Fibroblast of pulmonary artery (primary cell): ENCODE data around the gene MRAP.

Experiments used
- DNase-seq: peaks from one replicate; pipeline ENCODE4 v3.0.0-alpha.2; 2010; ENCODE audit warnings: low read depth
- H3K4me3 ChIP-seq: replicated peaks from 2 replicates; pipeline ENCODE4 v1.5.1; 2011; ENCODE audit warnings: low read depth, mild to moderate bottlenecking, control low read depth, low read length, moderate library complexity
- CTCF ChIP-seq: IDR thresholded peaks from 2 replicates; pipeline ENCODE4 v1.5.1; 2011; ENCODE audit warnings: mild to moderate bottlenecking, control low read depth, low read length, inconsistent platforms; ENCODE audit errors: missing control alignments

Gene MRAP

GRCh38 chr21:32336711-32337110 is 38.1 kb downstream of the MRAP start:
- DNase-seq: peak; percentile 39
- H3K4me3 ChIP-seq: no peak overlapping the region
- TF ChIP-seq CTCF: no peak

DNA sequence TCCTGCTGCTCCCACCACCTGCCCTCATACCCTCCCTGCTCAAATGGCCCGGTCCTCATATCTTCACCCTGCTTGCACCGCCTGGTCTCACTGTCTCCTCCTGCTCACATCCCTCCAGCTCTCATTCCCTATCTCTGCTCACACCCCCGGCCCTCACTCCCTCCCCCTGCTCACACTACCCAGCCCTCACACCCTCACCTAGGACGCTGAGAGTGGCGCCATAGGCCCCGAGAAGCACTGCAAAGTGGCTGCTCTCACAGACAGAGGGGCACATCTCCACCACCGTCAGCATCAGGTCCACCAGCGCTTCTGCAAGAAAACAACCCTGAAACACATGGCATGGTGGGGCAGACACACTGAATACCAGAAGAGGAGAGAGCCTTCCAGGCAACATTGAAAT is 38.6 kb downstream of the MRAP start:
- no peak overlapping the region for H3K4me3 ChIP-seq
- no peak for DNase-seq
- TF ChIP-seq CTCF: no peak

- no peak overlapping the region for H3K4me3 ChIP-seq
- no peak for DNase-seq
Measured at GRCh38 chr21:32338209-32338921, 39.7 kb downstream of the MRAP start.

GRCh38 chr21:32340863-32341848 is 42.5 kb downstream of the MRAP start:
- TF ChIP-seq CTCF: no peak
- H3K4me3 ChIP-seq: no peak overlapping the region
- no peak for DNase-seq

More at GRCh38 chr21:32338209-32338921, 39.7 kb downstream of the MRAP start:
- no peak for TF ChIP-seq CTCF

GRCh38 chr21:32346951-32347350 is 48.3 kb downstream of the MRAP start:
- no peak for DNase-seq
- no peak overlapping the region for H3K4me3 ChIP-seq
- TF ChIP-seq CTCF: no peak

GRCh38 chr21:32347351-32347750 is 48.7 kb downstream of the MRAP start:
- TF ChIP-seq CTCF: no peak
- no peak for DNase-seq
- H3K4me3 ChIP-seq: no peak overlapping the region
